SU-DHL-6 (cell line): Measurements from ENCODE around the gene BRSK1.
A peak's percentile ranks its signal among the peaks of the same experiment; 100 is the strongest.

ENCODE experiments used
- H2AFZ ChIP-seq: fragments of 200-600 bp; sonication (generic); 2 replicates; pipeline ENCODE4 v1.6.1; 2014; ENCODE audit warnings: low read depth, mild to moderate bottlenecking, moderate library complexity, mixed read lengths, antibody characterized with exemption, low read length; ENCODE audit not compliant: severe bottlenecking
- H3F3A ChIP-seq: fragments of 200-600 bp; shearing (Covaris generic); 2 replicates; pipeline ENCODE4 v1.6.0; 2016; ENCODE audit warnings: antibody characterized with exemption, mild to moderate bottlenecking; ENCODE audit not compliant: insufficient read depth
- H3K27ac ChIP-seq: fragments of 200-600 bp; sonication (generic); 2 replicates; pipeline ENCODE4 v1.5.1; 2016; ENCODE audit warnings: low read depth, mild to moderate bottlenecking, low read length, moderate library complexity, mixed read lengths
- H3K27me3 ChIP-seq: fragments of 200-600 bp; sonication (generic), shearing (Covaris generic); 2 replicates; pipeline ENCODE4 v1.6.0; 2014; ENCODE audit warnings: mild to moderate bottlenecking, low read length
- H3K36me3 ChIP-seq: fragments of 200-600 bp; sonication (generic); 2 replicates; pipeline ENCODE4 v1.6.1; 2014; ENCODE audit warnings: mild to moderate bottlenecking, low read length, mixed read lengths
- H3K4me2 ChIP-seq: fragments of 300-600, 200-600 bp; shearing (Covaris generic), sonication (generic); 2 replicates; pipeline ENCODE4 v1.6.0; 2014; ENCODE audit warnings: low read length, low read depth, mild to moderate bottlenecking; ENCODE audit not compliant: poor library complexity, severe bottlenecking
- H3K4me3 ChIP-seq: fragments of 200-600 bp; sonication (generic); 2 replicates; pipeline ENCODE4 v1.5.1; 2014; ENCODE audit warnings: antibody characterized with exemption, low read length, mild to moderate bottlenecking, mixed read lengths; ENCODE audit not compliant: insufficient read depth, poor library complexity, severe bottlenecking
- H3K79me2 ChIP-seq: fragments of 200-600 bp; sonication (generic); 2 replicates; pipeline ENCODE4 v1.6.1; 2014; ENCODE audit warnings: mild to moderate bottlenecking, low read length, moderate library complexity; ENCODE audit not compliant: insufficient read depth
- H3K9ac ChIP-seq: fragments of 200-600 bp; sonication (generic); 2 replicates; pipeline ENCODE4 v1.7.0; 2014; ENCODE audit warnings: mild to moderate bottlenecking, low read length
- H3K9me2 ChIP-seq: fragments of 200-600 bp; sonication (generic); replicated peaks from 2 replicates; pipeline ENCODE4 v1.6.1; 2014; ENCODE audit warnings: low read length; ENCODE audit not compliant: insufficient read depth
- H3K9me3 ChIP-seq: fragments of 200-600 bp; sonication (generic); 2 replicates; pipeline ENCODE4 v1.6.1; 2014; ENCODE audit warnings: low read length, mixed read lengths; ENCODE audit not compliant: insufficient read depth
- H4K20me1 ChIP-seq: fragments of 200-600 bp; sonication (generic); 2 replicates; pipeline ENCODE4 v1.6.1; 2014; ENCODE audit warnings: low read depth, mild to moderate bottlenecking, antibody characterized with exemption, low read length, moderate library complexity, mixed read lengths
- EZH2phosphoT487 ChIP-seq: fragments of 200-600 bp; sonication (generic), shearing (Covaris generic); conservative IDR thresholded peaks from 2 replicates; pipeline ENCODE4 v1.6.1; 2018; ENCODE audit warnings: mild to moderate bottlenecking, antibody characterized with exemption, low read length, moderate library complexity, mixed read lengths
- TF ChIP-seq, protein P1 (sequence below): fragments of 200-600 bp; sonication (generic); IDR thresholded peaks from one replicate; pipeline ENCODE4 v1.5.1; 2017; ENCODE audit warnings: antibody characterized with exemption, mild to moderate bottlenecking, low read length, moderate library complexity; ENCODE audit not compliant: insufficient read depth, poor library complexity, severe bottlenecking

Gene BRSK1

DNA sequence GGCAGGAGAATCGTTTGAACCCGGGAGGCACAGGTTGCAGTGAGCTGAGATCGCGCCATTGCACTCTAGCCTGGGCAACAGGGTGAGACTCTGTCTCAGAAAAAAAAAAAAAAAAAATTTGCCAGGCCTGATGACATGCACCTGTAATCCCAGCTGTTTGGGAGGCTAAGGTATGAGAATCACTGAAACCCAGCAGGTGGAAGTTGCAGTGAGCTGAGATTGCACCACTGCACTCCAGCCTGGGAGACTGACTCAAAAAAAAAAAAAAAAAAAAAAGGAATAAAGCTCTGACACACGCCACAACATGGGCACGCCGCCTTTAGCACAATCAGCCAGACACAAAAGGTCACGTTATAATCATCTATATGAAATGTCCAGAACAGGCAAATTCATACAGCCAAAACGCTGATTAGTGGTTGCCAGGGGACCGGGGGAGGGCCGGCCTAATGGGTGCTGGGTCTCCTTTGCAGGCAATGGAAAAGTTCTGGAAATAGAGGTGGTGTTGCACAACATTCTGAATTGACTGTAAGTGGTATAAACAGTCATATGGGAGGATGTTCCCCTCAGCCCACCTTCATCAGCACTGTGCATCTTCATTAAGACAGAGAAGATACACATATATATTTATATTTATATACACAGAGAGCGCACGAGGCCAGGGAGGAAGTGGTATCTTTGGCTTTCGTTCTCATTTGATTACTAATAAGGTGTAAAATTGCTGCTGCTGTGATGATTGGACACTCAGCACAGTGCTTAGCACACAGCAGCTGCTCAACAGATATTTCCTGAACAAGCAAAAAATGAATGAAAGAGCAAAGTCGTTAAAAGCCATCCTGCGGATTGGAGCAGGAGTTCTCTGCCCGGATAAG is 7.7 kb upstream of the BRSK1 start:
- Histone ChIP-seq H3K4me2 (peak overlapping the region; percentile 59), H3K9me2 (no peaks in the 10 kb centered on the region)
- TF ChIP-seq EZH2phosphoT487: no peak
- TF ChIP-seq, protein P1, sequence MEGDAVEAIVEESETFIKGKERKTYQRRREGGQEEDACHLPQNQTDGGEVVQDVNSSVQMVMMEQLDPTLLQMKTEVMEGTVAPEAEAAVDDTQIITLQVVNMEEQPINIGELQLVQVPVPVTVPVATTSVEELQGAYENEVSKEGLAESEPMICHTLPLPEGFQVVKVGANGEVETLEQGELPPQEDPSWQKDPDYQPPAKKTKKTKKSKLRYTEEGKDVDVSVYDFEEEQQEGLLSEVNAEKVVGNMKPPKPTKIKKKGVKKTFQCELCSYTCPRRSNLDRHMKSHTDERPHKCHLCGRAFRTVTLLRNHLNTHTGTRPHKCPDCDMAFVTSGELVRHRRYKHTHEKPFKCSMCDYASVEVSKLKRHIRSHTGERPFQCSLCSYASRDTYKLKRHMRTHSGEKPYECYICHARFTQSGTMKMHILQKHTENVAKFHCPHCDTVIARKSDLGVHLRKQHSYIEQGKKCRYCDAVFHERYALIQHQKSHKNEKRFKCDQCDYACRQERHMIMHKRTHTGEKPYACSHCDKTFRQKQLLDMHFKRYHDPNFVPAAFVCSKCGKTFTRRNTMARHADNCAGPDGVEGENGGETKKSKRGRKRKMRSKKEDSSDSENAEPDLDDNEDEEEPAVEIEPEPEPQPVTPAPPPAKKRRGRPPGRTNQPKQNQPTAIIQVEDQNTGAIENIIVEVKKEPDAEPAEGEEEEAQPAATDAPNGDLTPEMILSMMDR: no peak

GRCh38 chr19:55276720-55277430 is 6.9 kb upstream of the BRSK1 start:
- Histone ChIP-seq H3K9me2 (no peaks in the 10 kb centered on the region), H2AFZ (no peak overlapping the region), H3F3A (peaks cover 41% of the 10 kb centered on the region), H3K36me3 (no peaks in the 10 kb centered on the region), H3K27me3 (no peaks in the 10 kb centered on the region), H3K79me2 (no peaks in the 10 kb centered on the region), H4K20me1 (no peaks in the 10 kb centered on the region), H3K4me2 (peak overlapping the region; percentile 59), H3K4me3 (no peak overlapping the region), H3K27ac (peak overlapping the region; percentile 82), H3K9me3 (no peaks in the 10 kb centered on the region), H3K9ac (peak overlapping the region; percentile 25; the same call in 1 of the 2 replicates)
- TF ChIP-seq, protein P1: no peak
- no peak for TF ChIP-seq EZH2phosphoT487

More for the DNA sequence above, 7.7 kb upstream of the BRSK1 start:
- Histone ChIP-seq H3K9ac (peak overlapping the region; percentile 25; the same call in 1 of the 2 replicates), H3K27ac (peak overlapping the region; percentile 82), H3K79me2 (no peaks in the 10 kb centered on the region), H3K4me3 (no peak overlapping the region), H3K9me3 (no peaks in the 10 kb centered on the region), H4K20me1 (no peaks in the 10 kb centered on the region), H3K27me3 (no peaks in the 10 kb centered on the region), H3K36me3 (no peaks in the 10 kb centered on the region), H3F3A (peaks cover 35% of the 10 kb centered on the region), H2AFZ (no peak overlapping the region)

DNA sequence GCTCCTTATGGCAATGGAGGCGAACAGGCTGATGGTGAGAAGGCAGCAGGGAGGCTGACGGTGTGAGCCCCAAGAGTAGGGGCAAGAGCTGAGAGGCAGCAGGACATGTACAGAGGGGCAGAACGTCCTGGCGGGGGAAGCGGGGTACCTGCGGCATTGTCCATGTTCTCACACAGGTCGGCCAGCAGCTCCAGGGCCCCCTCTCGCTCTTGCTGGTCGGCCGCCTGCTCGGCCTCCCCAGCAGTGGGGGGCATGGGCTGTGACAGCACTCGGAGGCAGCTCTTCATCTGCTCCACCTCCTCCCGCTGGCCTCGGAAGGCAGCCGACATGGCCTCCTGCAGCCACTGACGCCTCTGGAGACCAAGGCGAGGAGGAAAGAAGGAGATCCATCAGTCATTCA is 6.3 kb upstream of the BRSK1 start:
- Histone ChIP-seq H4K20me1 (no peaks in the 10 kb centered on the region), H3K9me2 (no peaks in the 10 kb centered on the region), H3K9me3 (no peaks in the 10 kb centered on the region), H3K27ac (no peak overlapping the region), H3K27me3 (no peaks in the 10 kb centered on the region), H3K36me3 (no peaks in the 10 kb centered on the region), H3F3A (peaks cover 41% of the 10 kb centered on the region), H3K4me3 (no peak overlapping the region), H3K79me2 (no peaks in the 10 kb centered on the region), H3K9ac (no peak overlapping the region), H3K4me2 (no peak overlapping the region), H2AFZ (no peak overlapping the region)
- TF ChIP-seq, protein P1: no peak
- TF ChIP-seq EZH2phosphoT487: no peak
